ENCODE measurements around the gene UCN3.
"Not testable (repeated sequence)": the region's sequence is repeated elsewhere in the genome, so short reads cannot be mapped to it uniquely, and the experiment has no call there.

Gene UCN3

DNA sequence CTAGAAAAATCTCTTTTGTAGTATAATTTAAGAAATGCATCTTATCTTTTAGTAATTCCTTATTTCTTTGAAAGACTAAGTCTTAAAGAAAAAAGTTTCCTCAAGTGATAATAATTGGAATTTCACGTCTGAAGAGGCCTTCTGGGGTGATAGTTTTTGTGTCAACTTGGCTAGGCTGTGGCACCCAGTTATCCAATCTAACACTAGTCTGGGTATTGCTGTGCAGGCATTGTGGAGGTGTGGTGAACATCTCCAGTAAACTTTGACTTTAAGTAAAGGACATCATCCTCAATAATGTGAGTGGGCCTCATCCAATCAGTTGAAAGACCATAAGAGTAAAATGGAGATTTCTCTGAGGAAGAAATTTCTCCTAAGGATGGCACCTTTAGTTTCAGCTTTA, 42.2 kb downstream of the UCN3 start:
- DNase-seq (ENCODE audit: low read depth in 2 of 2) = no peak

DNA sequence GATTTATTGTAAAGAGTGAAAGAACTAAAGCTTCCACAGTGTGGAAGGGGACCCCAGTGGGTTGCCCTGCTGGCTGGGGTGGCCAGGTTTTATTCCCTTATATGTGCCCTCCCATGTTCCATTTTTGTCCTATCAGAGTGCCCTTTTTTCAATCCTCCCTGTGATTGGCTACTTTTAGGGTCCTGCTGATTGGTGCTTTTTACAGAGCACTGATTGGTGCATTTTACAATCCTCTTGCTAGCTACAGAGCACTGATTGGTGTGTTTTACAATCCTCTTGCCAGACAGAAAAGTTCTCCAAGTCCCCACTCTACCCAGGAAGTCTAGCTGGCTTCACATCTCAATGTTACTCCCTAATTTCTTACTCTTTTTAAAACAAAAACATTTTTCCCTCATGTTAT, 46.0 kb downstream of the UCN3 start:
- not testable (repeated sequence) for DNase-seq (ENCODE audit: low read depth in 2 of 2)

DNA sequence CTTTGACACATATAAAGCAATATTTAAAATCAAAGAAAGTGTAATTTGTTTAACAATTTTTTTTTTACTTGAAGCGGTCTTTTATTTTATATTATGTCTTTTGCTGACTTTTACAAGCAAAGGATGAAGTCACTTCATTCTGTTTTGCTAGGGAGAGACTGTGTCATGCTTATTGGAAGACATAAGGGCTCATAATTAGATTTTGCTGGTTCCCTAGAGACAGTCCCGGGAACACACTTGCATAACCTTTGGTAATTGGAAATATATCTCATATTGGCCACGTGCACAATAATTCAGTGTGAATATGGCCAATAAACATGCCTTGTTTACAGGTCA, 47.1 kb downstream of the UCN3 start:
- DNase-seq (ENCODE audit: low read depth in 2 of 2) = no peak

DNA sequence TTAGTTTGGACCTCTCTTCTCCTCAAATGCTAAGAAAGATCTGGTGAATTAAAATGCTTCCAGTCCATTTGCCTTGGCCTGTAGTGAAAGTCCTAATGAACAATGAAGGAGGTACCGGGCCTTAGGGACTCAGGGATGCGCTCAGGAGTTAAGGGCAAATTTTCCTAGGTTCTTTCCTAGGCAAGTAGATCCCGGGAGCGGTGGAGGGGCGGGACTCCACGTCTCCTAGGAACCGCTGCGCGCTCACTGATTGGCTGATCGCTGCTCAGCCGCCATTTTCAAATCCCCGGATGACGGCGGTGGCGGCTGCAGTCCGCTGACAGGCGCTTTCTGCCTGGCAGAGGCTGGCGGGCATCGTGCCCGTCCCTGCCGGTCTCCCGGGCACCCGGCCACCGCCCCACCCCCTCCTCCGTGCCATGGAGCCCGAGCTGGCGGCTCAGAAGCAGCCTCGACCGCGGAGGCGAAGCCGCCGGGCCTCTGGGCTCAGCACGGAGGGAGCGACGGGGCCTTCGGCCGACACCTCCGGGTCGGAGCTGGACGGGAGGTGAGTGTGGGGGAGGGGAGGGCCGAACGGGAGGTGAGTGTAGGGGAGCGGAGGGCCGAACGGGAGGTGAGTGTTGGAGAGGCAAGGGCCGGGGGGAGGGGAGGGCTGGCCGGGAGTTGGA, 47.6 kb downstream of the UCN3 start, which contains the start of gene NET1:
Gene NET1, plus strand, starts transcription at position 281 of the 665 bp plus-strand sequence. Its CDS starts 136 bp downstream, at position 417.
- peak; percentile 53 to 56 for DNase-seq (ENCODE audit: low read depth in 2 of 2)

DNA sequence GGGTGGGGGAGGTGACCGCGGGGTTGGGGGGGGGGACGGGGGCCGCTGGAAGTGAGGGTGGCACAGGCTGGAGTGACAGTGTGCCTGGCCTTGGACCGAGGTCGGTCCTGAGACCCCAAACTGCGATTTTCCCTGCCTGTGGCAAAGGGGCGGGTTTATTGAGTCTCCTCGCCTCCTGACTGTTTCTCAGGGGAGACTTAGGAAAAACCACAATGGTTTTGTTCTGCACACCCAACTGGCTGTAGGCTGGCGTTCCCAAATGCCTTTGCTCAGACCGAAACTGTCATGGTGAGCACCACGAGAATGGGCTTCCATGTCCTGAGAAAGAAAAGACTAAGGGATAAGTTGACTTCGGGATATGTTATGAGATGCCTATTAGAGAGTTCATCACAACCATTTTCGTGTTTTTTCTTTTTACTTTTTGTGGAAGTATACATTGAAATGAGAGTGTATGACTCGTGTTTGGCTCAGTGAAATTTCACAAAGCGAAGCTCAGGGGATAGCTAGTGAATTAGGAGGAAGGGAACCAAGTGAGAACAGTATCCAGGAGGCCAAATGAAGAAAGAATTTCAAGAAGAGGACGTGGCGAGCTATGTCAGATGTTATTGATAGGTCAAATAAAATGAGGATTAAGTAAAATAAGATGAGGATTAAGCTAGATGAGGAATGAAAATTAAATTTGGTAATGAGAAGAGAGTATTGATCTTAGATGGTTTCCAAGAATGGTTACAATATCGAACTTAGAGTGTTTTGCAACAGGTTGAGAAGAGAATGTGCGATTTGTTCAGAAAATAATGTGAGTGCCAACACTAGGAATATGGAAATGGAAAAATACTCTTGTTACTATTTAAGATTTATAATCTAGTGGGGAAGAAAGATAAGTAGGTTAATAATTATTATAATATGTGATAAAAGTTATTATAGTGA, 48.5 kb downstream of the UCN3 start:
- DNase-seq (ENCODE audit: low read depth in 2 of 2) = peak in 1 of 2 experiments; percentile 13

DNA sequence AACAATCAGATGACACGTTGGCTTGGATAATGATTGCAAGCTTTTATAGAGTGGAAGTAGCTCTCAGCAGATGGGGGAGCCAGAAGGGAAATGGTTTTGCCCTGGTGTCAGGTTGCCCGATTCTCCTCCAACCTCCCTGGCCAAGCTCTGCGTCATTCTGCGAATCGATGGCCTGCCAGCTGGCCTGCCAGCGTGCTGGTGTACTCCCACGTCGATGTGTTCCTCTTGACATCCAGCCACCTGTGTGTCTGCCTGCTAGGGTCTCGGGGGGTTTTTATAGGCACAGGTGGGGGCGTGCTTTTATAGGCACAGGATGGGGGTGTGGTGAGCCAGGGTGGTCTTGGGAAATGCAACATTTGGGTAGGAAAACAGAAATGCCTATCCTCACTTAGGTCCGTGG, 52.2 kb downstream of the UCN3 start:
- DNase-seq (ENCODE audit: low read depth in 2 of 2) = no peak

DNA sequence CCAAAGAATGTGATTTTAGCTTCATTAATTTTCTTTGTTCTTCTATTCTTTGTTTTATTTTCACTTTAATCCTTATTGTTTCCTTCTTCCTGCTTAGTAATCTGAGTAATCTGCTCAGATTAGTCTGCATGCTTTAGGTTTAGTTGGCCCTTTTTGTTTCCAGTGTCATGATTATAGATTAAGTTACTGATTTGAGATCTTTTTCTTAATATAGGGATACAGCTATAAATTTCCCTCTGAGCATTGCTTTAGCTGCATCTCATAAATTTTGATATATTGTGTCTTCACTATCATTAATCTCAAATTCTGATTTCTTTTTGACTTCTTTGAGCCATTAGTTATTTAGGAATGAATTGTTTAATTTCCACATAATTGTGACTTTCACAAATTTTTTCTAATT, 53.8 kb downstream of the UCN3 start:
- no peak for DNase-seq (ENCODE audit: low read depth in 2 of 2)

DNA sequence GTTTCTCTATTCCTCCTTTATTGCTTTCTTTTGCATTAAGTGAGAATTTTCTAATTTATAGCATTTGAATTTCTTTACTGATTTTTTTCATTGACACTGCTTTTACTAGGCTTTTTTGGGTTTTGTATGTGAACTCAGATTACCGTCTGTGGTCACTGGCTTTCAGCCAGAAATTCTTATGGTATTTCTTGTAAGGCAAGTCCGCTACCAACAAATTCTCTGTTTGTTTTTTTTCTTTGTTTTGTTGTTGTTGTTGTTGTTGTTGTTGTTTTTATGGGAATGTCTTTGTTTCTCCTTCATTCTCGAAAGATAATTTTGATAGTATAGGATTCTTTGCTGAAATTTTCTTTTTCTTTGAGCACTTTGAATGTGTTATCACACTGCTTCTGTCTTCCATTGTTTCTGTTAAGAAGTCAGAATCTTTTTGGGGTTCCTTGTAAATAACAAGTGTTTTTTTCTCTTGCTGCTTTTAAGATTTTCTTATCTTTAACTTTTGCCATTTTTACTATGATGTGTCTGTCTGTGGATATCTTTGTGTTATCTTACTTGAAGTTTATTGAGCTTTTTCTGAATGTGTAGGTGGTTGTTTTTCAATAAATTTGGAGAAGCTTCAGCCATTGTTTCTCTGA, 54.8 kb downstream of the UCN3 start:
- DNase-seq (ENCODE audit: low read depth in 2 of 2) = no peak

DNA sequence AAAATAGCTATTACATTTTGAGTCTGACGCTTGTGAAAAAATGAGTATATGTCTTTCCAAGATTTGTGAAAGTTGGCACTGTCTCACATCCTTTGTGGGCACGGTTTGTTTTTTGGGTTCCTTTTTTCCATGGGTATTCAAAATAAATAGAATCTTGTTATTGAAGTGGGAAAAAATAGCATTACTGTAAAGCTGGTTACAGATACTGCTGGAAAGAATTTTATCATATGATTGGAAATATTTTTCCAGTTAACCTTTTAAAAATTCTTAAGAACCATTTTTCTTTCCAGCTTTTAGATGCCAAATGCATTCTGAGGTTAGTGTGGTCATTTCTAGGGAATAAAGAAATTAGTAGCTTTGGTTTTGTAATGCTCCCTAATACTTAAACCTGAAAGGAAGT, 59.0 kb downstream of the UCN3 start:
- no peak for DNase-seq (ENCODE audit: low read depth in 2 of 2)
